WI38 (cell line): ENCODE measurements around the gene C1QTNF1.

ENCODE experiments used
- H3K4me3 ChIP-seq: 2 replicates; pipeline ENCODE4 v1.5.1; 2011; ENCODE audit warnings: low read depth, mild to moderate bottlenecking, control low read depth, low read length
- CTCF ChIP-seq: IDR thresholded peaks from 2 replicates; pipeline ENCODE4 v1.5.1; 2012; ENCODE audit warnings: low read depth, mild to moderate bottlenecking, control low read depth, low read length

Gene C1QTNF1

GRCh38 chr17:78993981-78994671, 29.8 kb upstream of the C1QTNF1 start:
- TF ChIP-seq CTCF = no peak
- no peak overlapping the region for H3K4me3 ChIP-seq

- no peak overlapping the region for H3K4me3 ChIP-seq
- no peak for TF ChIP-seq CTCF
These were observed 28.8 kb upstream of the C1QTNF1 start for GRCh38 chr17:78995022-78995760.

- H3K4me3 ChIP-seq = no peak overlapping the region
- TF ChIP-seq CTCF = no peak
These were observed 28.1 kb upstream of the C1QTNF1 start for GRCh38 chr17:78995761-78996451.

GRCh38 chr17:78996781-78997201, 27.2 kb upstream of the C1QTNF1 start:
- no peak for TF ChIP-seq CTCF
- H3K4me3 ChIP-seq = no peak overlapping the region

- H3K4me3 ChIP-seq = no peak overlapping the region
- no peak for TF ChIP-seq CTCF
These were observed 26.7 kb upstream of the C1QTNF1 start for GRCh38 chr17:78997231-78997741.

- TF ChIP-seq CTCF = no peak
- H3K4me3 ChIP-seq = no peak overlapping the region
These were observed 26.1 kb upstream of the C1QTNF1 start for GRCh38 chr17:78997881-78998280.
